Vagina (tissue), 2 donors: ENCODE measurements around the gene SLC23A2. TPM values are rescaled to one million over a fixed set of nuclear protein-coding genes. Genes with fewer than 3 reads are reported as not detected.

Source experiments
- DNase-seq, 2 donors: peaks; one replicate each; pipeline ENCODE4 v3.0.0-alpha.2; 2017; ENCODE audit errors: extremely low spot score in 2 of 2
- H3K27ac ChIP-seq: fragments of 200-600 bp; sonication (generic); one replicate; pipeline ENCODE4 v1.5.1; 2019
- H3K27me3 ChIP-seq: fragments of 200-600 bp; sonication (generic); one replicate; pipeline ENCODE4 v1.5.1; 2019
- H3K36me3 ChIP-seq, 2 donors: fragments of 200-600 bp; sonication (generic); one replicate each; pipeline ENCODE4 v1.5.1; 2017 to 2019
- H3K4me1 ChIP-seq: fragments of 200-600 bp; sonication (generic); one replicate; pipeline ENCODE4 v1.5.1; 2019
- H3K4me3 ChIP-seq, 2 donors: fragments of 200-600 bp; sonication (generic); 1 replicate in 1 of 2; 2 replicates in 1 of 2; pipeline ENCODE4 v1.5.1; 2016 to 2019
- H3K9me3 ChIP-seq: fragments of 200-600 bp; sonication (generic); one replicate; pipeline ENCODE4 v1.5.1; 2019
- CTCF ChIP-seq, 3 experiments: fragments of 450-650 bp in 2 of 3; fragments of 200-600 bp in 1 of 3; sonication (generic) in 1 of 3; IDR thresholded peaks; one replicate each; pipeline ENCODE4 v1.5.1; 2017 to 2019; ENCODE audit warnings: antibody characterized with exemption in 3 of 3, mild to moderate bottlenecking in 2 of 3, moderate library complexity in 2 of 3
- POLR2A ChIP-seq, 2 donors: fragments of 450-650 bp; IDR thresholded peaks; one replicate each; pipeline ENCODE4 v1.6.1; 2017; ENCODE audit warnings: antibody characterized with exemption in 2 of 2, mild to moderate bottlenecking in 2 of 2, moderate library complexity in 2 of 2
- POLR2AphosphoS5 ChIP-seq, 2 donors: sonication (generic); formaldehyde crosslinking; IDR thresholded peaks; one replicate each; pipeline ENCODE4 v1.9.0; 2017; ENCODE audit warnings: antibody characterized with exemption in 2 of 2, mild to moderate bottlenecking in 2 of 2, low read depth in 1 of 2; ENCODE audit not compliant: insufficient read depth in 1 of 2
- intact Hi-C: fragments of 100-400 bp; cut with DNase I; formaldehyde crosslinking; loops from one replicate; pipeline ENCODE4 v1.15.1; 2023
- total RNA-seq: library from RNA; depleted of rRNA; stranded (reverse); fragments of >200 nt; gene quantifications from one replicate; pipeline ENCODE4 v1.2.3, GENCODE V29; 2016

Gene SLC23A2
- total RNA-seq, 1 donor from 2014 or later: 14.7 TPM

DNA sequence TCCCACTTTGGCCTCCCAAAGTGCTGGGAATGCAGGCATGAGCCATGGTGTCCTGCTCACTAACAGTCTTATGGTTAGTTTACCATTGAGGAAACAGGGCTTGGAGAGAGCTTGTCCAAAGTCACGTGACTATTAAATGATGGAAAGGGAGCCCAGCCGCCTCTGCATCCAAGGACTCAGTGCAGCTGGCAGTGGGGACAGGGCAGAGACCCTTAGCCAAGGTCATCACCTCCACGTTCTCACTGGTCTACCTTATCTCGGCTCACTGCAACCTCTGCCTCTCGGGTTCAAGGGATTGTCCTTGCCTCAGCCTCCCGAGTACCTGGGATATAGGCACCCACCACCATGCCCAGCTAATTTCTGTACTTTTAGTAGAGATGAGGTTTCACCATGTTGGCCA lies 109.3 kb downstream of the SLC23A2 start:
- Histone ChIP-seq H3K27me3 (no peaks in the 10 kb centered on the region), H3K9me3 (no peaks in the 10 kb centered on the region), H3K36me3 (no peaks in the 10 kb centered on the region), H3K27ac (no peak overlapping the region), H3K4me3 (no peak overlapping the region), H3K4me1 (peaks cover 7% of the 10 kb centered on the region)
- peak in 1 of 2 donors; percentile 58 for DNase-seq
- TF ChIP-seq POLR2AphosphoS5 (IDR thresholded peaks at IDR 0.05; ENCODE audit: insufficient read depth in 1 of 2, low read depth in 1 of 2) (no peak), POLR2A (IDR thresholded peaks at IDR 0.05) (no peak)
- intact Hi-C loops: no loop called here

- Histone ChIP-seq H3K4me3 (no peak overlapping the region), H3K36me3 (no peaks in the 10 kb centered on the region), H3K4me1 (peaks cover 7% of the 10 kb centered on the region), H3K27me3 (no peaks in the 10 kb centered on the region), H3K27ac (no peak overlapping the region), H3K9me3 (no peaks in the 10 kb centered on the region)
- TF ChIP-seq CTCF (IDR thresholded peaks at IDR 0.05): no peak
- no peak for TF ChIP-seq POLR2A (IDR thresholded peaks at IDR 0.05)
- no peak for TF ChIP-seq POLR2AphosphoS5 (IDR thresholded peaks at IDR 0.05; ENCODE audit: insufficient read depth in 1 of 2, low read depth in 1 of 2)
- DNase-seq: peak in 1 of 2 donors; percentile 58
- intact Hi-C loops: no loop called here
Observed at GRCh38 chr20:4891190-4891763, 110.0 kb downstream of the SLC23A2 start.

DNA sequence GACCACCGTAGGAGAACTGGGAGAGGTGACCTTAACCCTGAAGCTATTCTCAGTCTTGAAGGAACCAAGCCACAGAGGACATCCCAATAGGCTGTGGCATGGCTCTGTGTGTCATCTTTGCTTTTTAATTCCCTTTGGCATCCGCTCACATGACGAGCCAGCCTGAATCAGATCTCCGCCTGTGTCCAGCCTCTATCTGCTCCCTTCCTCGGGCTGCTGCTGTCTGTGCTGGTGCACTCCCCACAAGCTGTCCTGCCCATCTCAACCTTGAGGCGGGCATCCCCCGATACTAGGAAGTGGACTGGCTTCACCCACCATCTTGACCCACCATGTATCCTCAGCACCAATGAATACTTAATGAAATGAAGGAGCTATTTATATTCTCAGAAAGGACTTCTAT lies 111.9 kb downstream of the SLC23A2 start:
- Histone ChIP-seq H3K4me1 (peaks cover under 1% of the 10 kb centered on the region), H3K36me3 (peaks cover 0 to 3% of the 10 kb centered on the region in 2 donors), H3K27me3 (no peaks in the 10 kb centered on the region), H3K9me3 (no peaks in the 10 kb centered on the region), H3K4me3 (no peak overlapping the region), H3K27ac (no peak overlapping the region)
- TF ChIP-seq POLR2A (IDR thresholded peaks at IDR 0.05): no peak
- TF ChIP-seq POLR2AphosphoS5 (IDR thresholded peaks at IDR 0.05; ENCODE audit: insufficient read depth in 1 of 2, low read depth in 1 of 2): no peak
- TF ChIP-seq CTCF (IDR thresholded peaks at IDR 0.05): no peak
- peak in 1 of 2 donors; percentile 67 for DNase-seq
- intact Hi-C loops: no loop called here

GRCh38 chr20:4887586-4887985 lies 113.7 kb downstream of the SLC23A2 start:
- no peak for DNase-seq
- H3K36me3 ChIP-seq: peaks cover 0 to 16% of the 10 kb centered on the region in 2 donors
- TF ChIP-seq POLR2AphosphoS5 (IDR thresholded peaks at IDR 0.05; ENCODE audit: insufficient read depth in 1 of 2, low read depth in 1 of 2): no peak
- TF ChIP-seq POLR2A (IDR thresholded peaks at IDR 0.05): no peak
- no peak for TF ChIP-seq CTCF (IDR thresholded peaks at IDR 0.05)
- H3K27me3 ChIP-seq: no peaks in the 10 kb centered on the region
- no peak overlapping the region for H3K4me3 ChIP-seq
- no peak overlapping the region for H3K27ac ChIP-seq
- no peaks in the 10 kb centered on the region for H3K9me3 ChIP-seq
- intact Hi-C loops: no loop called here
- no peaks in the 10 kb centered on the region for H3K4me1 ChIP-seq

GRCh38 chr20:4886771-4887527 lies 114.4 kb downstream of the SLC23A2 start:
- Histone ChIP-seq H3K4me1 (no peaks in the 10 kb centered on the region), H3K9me3 (no peaks in the 10 kb centered on the region), H3K4me3 (no peak overlapping the region), H3K36me3 (peaks cover 0 to 19% of the 10 kb centered on the region in 2 donors), H3K27ac (no peak overlapping the region), H3K27me3 (no peaks in the 10 kb centered on the region)
- no peak for TF ChIP-seq CTCF (IDR thresholded peaks at IDR 0.05)
- intact Hi-C loops: no loop called here
- no peak for DNase-seq
